Posterior cingulate gyrus (tissue), 11 donors: ENCODE data around the gene PLCZ1.
"Not testable (repeated sequence)": the region's sequence is repeated elsewhere in the genome, so short reads cannot be mapped to it uniquely, and the experiment has no call there.

Experiments used
- DNase-seq, 10 donors: peaks; one replicate each; pipeline versions ENCODE4 v3.0.0 to v3.0.0-alpha.2; 2020 to 2021; ENCODE audit warnings: mixed read lengths in 3 of 10
- intact Hi-C: fragments of 100-400 bp; cut with DNase I; formaldehyde crosslinking; loops from one replicate; pipeline ENCODE4 v1.15.1; 2023

Gene PLCZ1, protein sequence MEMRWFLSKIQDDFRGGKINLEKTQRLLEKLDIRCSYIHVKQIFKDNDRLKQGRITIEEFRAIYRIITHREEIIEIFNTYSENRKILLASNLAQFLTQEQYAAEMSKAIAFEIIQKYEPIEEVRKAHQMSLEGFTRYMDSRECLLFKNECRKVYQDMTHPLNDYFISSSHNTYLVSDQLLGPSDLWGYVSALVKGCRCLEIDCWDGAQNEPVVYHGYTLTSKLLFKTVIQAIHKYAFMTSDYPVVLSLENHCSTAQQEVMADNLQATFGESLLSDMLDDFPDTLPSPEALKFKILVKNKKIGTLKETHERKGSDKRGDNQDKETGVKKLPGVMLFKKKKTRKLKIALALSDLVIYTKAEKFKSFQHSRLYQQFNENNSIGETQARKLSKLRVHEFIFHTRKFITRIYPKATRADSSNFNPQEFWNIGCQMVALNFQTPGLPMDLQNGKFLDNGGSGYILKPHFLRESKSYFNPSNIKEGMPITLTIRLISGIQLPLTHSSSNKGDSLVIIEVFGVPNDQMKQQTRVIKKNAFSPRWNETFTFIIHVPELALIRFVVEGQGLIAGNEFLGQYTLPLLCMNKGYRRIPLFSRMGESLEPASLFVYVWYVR

DNA sequence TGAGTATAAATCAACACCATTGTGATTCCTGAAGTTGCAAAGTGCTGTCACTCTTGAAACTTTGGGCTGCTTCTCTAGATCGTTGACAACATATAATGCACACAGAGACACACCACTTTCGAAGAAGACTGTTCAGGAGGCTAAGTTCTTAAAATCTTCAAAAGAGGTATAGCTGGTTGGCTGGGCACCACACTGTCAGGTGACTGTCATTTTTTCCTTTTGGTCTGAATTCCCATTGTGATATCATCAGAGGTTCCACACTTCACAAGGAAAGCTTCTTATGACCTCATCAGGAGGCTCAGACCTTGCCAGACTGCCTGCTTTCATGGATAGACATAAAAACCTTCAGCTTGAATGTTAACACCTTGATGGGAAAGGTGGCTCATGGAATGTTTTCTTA lies at the start of gene PLCZ1, which contains the start of gene CAPZA3:
Gene PLCZ1 (minus strand): TSS at position 194 of the 400 bp plus-strand sequence. CDS start 641 bp downstream, outside the sequence.
Gene CAPZA3 (plus strand): TSS at position 301 of the 400 bp plus-strand sequence. CDS start 150 bp downstream, outside the sequence.
- intact Hi-C loops, result no loop called here
- no peak for DNase-seq

DNA sequence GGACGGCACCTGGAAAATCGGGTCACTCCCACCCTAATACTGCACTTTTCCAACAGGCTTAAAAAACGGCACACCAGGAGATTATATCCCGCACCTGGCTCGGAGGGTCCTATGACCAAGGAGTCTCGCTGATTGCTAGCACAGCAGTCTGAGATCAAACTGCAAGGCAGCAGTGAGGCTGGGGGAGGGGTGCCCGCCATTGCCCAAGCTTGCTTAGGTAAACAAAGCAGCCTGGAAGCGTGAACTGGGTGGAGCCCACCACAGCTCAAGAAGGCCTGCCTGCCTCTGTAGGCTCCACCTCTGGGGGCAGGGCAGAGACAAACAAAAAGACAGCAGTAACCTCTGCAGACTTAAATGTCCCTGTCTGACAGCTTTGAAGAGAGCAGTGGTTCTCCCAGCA lies 47.7 kb upstream of the PLCZ1 start:
- intact Hi-C loops, result not testable (repeated sequence)
- DNase-seq, result peak in 1 of 10 donors; percentile 72

DNA sequence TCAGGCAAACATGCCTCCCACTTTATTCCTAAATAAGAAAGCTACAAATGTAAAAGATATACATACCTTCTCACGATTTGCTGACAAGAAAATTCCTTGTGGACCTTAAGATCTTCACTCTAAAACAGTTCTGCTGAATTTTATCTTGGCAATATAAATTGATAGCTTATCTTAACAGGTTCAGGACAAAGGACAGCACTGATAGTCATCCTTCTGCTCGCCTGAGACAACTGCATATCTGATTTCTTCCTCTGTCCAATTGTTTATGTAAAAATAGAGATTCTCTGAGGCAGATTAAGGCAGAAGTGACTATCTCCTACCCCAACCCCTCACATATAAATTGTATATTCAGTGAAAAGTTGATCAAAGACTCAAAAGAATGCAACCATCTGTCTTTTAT lies 45.0 kb upstream of the PLCZ1 start:
- no peak for DNase-seq
- intact Hi-C loops, result no loop called here

DNA sequence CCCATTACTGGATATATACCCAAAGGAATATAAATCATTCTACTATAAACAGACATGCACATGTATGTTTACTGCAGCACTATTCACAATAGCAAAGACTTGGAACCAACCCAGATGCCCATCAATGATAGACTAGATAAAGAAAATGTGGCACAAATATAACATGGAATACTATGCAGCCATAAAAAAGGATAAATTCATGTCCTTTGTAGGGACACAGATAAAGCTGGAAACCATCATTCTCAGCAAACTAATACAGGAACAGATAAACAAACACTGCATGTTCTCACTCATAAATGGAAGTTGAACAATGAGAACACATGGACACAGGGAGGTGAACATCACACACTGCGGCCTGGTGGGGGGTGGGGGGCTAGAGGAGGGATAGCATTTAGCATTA lies 28.7 kb upstream of the PLCZ1 start:
- intact Hi-C loops, DNase-seq: not testable (repeated sequence)

DNA sequence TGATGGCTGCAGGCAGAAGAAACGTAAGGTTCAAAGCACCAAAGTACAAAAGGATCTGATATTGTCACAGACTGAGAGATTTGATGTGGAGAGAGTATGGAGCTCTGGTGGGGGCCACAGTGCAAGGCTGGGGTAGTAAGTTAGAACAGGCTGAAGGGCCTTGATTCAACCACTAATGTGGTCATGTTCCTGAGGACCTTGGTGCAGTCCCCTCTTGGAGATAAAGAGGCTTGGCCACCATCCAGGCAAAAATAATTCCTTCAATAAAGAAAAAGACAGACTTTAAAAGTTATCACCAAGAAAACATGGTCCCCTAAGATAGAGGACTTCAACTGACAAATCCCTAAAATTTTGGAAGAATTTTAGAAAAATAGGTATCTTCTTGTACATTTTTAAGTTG lies 17.5 kb upstream of the PLCZ1 start:
- no peak for DNase-seq
- intact Hi-C loops, result no loop called here

DNA sequence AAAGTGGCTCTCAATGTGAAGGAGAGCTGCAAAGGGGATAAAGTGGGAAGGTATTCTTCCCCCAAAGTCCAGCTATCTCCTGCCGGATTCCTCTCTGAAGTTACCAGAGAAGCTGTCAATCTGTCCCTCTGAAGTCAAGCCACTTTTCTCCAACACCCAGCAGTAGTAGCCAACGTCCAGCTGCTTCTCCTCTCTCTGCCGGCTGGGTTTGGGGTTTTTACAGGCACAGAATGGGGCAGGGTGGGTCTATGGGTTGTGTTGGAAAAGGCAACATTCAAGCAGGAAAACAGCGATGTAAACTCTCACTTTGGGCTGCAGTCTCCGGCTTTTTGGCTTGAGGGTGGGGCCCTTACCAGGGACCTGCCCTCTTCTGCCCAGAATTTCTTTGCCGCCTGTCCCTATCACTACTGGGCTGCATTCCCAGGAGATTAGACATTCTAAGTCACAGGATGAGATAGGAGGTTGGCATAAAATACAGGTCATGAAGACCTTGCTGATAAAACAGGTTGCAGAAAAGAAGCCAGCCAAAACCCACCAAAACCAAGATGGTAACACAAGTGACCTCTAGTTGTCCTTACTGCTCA lies 16.4 kb upstream of the PLCZ1 start:
- intact Hi-C loops, result no loop called here
- DNase-seq, result no peak

DNA sequence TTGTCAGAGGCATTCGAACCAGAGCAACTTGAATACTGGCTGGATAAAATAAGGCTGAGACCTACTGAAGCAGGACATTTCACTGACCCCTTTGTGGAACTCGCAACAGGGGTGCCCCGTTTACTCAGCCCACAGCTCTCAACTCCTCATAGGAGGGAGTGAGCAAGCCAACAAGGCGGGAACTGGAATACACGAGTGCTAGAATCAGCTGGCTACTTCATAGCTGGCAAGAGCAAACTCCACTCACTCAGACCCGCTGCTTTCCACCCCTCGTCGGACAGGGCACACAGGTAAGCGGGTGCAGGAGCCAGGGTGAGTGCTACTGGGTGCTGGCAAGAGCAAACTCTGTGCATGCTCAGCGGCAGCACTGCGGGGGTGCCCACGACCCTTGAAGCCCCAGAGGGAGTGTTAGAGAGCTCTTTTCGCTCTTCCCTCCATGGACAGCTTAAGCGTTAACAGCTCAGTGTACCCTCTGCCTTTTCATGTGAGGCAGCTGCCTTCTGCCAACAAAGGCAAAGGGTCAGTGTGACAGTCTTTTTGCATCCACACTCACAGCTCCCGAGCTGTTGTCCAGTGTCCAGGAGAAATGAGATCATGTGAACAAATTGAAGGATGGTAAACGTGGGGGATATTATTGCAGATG lies 15.8 kb upstream of the PLCZ1 start:
- peak in 1 of 10 donors; percentile 66 for DNase-seq
- intact Hi-C loops, result no loop called here

DNA sequence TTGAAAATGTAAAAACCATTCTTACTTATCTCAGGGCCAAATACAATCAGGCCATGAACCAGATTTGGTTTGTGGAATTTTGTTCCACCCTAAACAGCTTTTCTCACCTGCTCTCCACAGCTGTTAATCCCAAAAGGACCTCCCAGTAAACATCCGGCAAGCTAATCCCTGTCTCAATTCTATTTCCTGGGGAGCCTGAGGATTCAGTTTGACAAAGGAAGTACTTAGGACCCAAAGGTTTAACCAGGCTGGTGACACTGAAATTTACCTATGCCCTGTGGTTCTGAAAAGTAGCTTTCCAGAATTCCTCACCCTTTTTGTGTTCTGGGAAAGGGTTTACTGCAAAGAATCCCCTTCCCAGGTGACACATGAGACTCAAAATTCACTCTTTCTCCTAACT lies 15.1 kb upstream of the PLCZ1 start:
- intact Hi-C loops, result no loop called here
- DNase-seq, result no peak

DNA sequence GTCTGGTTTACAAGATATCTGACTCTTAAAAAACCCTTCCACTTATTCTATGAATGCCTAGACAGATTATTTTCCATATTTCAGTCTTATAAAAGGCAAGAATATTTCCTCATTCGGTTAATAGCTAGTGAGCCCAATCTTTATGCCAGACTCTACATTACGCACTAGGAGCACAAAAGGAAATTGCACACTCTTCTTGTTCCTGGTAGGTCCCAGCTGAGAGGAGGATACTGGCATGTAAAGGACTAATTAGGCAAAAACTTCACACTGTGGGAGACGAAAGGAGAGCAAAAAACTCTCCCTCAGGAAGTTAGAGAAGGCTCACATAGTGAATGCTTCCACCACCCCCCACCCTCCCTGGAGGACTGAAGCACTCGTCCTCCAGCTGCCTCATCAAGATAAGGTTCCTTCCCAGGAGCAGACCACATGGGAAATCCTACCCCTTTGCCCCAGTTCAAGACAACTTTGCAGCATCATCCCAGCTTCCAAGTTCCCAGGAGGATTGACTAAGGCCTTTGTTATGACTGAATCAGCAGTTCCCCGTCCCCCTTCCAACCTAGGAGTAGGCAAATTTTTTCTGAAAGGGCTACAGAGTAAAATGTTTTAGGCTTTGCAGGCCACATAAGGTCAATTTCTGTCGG lies 14.6 kb upstream of the PLCZ1 start:
- intact Hi-C loops, result no loop called here
- DNase-seq, result no peak

DNA sequence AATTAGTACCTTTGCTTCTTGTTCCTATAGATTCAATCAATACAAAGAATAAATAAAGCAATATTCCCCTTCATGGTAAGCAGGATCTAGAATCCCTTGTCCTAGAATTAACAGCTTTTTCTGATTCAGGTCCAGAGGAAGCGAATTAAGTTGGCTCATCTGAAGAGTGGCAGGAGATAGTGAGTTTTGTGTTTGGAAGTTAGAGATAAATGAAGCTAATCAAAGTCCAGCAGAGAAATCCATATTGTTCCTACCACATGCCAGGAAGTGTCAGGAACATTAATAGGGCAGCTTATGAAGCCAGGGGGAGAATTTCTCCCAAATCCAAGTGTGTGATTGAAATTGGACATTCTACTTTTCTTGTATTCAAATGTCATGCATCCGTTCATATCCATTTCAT lies 14.1 kb upstream of the PLCZ1 start:
- DNase-seq, result no peak
- intact Hi-C loops, result no loop called here

DNA sequence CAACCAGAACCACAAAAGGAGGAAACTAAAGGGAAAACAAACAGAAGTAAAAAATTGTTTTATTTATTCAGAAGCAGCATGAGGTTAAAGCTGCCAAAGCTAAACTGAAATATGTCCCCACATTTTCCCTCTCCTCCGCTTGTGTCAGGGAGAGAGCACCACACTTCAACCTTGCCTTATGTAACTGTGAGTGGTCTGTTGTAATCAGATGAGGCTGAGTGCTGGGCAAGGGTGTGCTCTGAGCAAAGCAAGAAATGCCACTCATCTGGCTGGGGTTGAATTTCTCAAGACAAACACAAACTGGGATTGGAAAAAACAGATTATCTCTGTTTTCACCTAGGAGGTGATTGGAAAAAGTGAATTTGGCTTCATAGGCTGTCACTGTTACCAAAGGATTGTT lies 12.3 kb upstream of the PLCZ1 start:
- intact Hi-C loops, result no loop called here
- no peak for DNase-seq

DNA sequence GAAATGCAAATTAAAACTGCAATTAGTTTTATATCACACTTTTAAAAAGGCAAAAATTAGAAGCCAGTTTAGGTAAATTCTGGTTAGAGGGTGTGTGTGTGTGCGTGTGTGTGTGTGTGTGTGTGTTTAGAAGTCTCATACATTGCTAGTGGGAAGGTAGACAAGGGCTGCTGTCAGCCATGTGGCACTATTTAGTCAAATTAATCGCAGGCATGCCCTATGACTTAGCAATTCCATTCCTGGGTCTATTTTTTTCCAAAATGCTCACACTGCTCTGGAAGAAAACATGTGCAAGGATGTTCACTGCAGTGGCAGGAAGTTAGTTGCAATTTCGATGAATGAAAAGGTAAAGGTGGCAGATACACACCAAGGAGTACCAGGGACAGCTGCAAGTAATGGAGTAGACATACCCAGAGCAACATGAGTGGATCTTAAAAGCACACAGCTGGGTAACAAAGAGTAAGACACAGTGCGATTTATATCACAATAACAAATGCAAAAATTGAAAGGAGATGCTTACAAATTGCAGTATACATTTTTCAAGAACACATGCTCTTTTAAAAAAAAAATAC lies 11.7 kb upstream of the PLCZ1 start:
- intact Hi-C loops, result no loop called here
- no peak for DNase-seq

DNA sequence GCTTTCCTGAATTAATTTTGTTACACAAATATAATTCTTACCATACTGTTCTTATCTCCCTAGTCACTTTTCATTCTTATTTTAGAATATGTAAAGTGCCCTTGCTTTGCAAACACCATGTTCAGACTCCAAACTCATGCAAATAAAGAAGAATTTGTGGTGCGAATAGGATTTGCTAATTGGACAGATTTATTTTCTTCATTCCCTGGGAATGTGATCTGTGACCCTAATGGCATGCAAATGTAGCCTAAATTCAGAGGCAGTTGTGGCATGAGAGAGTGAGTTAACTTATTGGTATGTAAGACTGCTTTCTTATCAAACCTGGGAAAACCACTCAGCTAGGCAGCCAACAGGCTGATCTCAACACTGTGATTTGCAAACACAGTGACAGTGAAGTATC lies 10.1 kb upstream of the PLCZ1 start:
- no peak for DNase-seq
- intact Hi-C loops, result no loop called here

DNA sequence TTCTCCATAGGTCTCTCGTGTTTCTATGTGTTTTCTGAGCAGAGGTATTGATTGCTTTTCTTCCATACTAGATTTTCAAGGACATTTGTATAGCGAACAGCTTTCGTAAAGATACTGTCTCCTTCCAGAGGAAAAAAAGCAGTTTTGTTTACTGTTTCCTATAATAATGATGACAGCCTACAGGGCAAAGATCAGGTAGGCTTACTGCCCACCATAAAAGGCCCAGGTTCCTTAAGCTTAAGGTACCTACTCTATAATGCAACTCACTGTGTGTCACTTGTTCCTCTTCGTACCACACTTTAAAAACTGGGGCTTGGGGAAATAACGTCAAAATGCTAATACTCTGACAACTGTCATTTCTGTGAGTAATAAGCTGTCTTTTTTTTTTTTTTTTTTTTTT lies 6.7 kb downstream of the PLCZ1 start:
- intact Hi-C loops, result no loop called here
- no peak for DNase-seq

DNA sequence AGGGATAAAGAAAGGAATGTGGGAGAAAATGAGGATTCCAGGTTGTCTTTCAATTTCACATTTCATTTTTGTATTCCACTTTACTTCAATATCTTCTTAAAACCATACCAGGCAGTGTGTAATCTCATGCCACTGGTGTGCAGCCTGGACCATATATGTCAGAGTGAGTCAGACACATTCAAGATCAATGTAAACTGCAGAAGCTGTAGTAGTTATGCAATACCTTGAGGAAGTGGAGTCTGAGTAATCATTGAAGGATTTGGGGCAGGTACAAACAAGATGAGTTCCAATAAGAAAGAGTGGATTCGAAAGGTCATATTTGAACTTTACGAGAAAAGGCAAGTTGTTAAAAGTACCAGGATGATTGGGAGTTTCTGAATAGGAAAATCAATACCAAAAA lies 14.1 kb downstream of the PLCZ1 start:
- intact Hi-C loops, result no loop called here
- no peak for DNase-seq

DNA sequence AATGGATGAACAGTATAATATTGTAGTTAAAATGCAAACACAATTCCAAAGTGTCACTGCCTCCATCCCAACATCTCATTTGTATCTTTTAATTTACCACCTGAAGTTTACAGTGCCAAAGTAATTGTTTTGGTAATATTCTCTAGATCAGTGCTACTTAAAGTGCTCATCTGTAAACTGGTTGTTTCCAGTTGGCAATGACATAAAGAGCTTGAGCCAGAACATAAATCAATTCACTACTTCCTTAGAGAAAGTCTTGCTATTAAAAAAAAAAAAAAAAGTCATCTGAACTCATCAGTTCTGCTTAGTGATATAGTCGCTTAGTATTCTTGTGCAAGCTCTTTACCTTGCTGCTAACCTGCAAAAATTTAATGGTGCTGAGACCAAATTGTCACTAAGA lies 16.4 kb downstream of the PLCZ1 start:
- no peak for DNase-seq
- intact Hi-C loops, result no loop called here

DNA sequence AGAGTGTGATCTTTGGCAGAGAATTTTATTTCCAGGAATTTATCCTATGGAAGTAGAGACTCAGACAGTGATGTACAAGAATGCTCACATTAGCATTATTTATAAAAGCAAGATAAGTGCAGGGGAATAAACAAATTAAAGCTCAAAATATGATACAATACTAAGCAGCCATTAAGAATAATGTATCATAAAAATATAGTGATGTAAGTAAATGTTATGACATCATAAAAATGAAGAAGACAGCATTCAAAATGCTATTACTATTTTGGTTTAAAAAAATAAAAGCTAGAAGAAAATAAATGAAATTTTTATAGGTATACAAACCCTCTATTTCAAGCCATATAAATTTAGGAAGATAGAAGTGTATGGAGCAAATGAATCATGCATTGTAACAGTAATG lies 17.1 kb downstream of the PLCZ1 start:
- intact Hi-C loops, result no loop called here
- no peak for DNase-seq

DNA sequence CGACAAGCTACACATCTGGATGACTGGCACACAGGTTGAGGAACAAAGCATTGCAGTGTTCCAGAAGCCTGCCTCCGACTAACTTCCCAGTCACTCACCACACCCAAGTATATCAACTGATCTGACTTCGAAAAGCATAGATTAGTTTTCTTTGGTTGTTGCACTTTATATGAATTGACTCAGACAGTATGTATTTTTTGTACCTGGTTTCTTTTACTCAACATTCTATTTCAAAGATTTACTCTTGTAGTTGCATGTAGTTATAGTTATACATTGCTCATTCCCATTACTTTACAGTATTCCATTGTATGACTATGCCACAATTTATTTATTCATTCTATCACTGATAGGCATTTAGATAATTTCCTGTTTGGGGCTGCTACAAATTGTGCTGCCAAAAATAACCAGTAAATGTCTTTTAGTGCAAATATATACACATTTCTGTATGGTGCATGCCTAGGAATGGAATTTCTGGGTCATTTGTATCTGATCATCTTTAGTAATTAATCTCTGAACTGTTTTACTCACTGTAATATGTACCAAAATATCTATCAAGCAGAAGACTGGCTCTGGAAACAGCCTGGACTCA lies 17.8 kb downstream of the PLCZ1 start:
- no peak for DNase-seq
- intact Hi-C loops, result no loop called here

DNA sequence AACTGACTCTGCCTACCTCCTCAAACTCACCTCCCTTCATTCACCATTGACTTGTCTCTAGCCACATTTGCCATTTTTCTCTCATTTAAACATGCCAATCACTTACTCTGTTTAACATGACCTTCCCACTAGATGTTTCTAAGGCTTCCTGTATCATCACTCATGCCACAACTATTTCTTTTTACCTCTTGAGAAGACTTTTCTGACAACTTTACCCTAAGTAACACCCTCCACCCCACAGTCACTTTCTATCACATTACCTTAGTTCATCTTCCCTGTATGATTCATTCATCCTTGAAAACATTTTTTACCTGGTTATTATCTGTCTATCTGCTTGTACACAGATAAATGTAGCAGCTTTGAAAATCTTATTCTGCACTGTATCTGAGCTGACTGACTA lies 19.4 kb downstream of the PLCZ1 start:
- intact Hi-C loops, result no loop called here
- DNase-seq, result no peak

DNA sequence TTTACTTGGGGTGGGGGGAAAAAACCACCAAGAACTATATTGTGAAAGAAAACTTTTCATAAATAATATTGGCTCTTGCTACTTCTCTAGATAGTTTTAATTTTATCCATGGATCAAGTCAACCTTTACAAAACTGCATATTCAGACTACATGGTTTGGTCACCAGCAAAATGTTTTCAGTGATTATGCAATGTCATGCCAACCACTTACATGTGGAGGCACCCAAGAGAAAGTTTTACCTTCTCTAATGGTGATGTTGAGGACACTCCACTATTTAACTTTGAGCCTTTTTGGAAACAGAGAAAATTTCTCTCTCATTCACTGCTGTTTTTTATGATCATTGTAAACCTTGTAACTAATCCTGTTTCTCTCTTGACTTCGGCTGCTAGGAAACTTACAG lies 21.6 kb downstream of the PLCZ1 start:
- intact Hi-C loops, result no loop called here
- DNase-seq, result no peak
